HUDEP-2 (cell line): ENCODE measurements around the gene NOTCH4.
"Not testable (repeated sequence)": the region's sequence is repeated elsewhere in the genome, so short reads cannot be mapped to it uniquely, and the experiment has no call there.

Source experiments
- DNase-seq, 76 experiments: peaks; one replicate each; lab custom pipeline; 2025; ENCODE audit not compliant: unreplicated experiment in 76 of 76; lab: John Stamatoyannopoulos, UW

Gene NOTCH4

GRCh38 chr6:32194825-32195651 is 28.8 kb downstream of the NOTCH4 start:
- peak in 51 of 76 experiments; percentile 14 to 78 (median 51) for DNase-seq

GRCh38 chr6:32194388-32194787 is 29.5 kb downstream of the NOTCH4 start:
- no peak for DNase-seq

GRCh38 chr6:32193096-32193495 is 30.8 kb downstream of the NOTCH4 start:
- DNase-seq, result not testable (repeated sequence)

GRCh38 chr6:32192608-32193039 is 31.2 kb downstream of the NOTCH4 start, which contains the start of gene GPSM3:
TSS of gene GPSM3 (minus strand) at chr6:32192643. CDS start at chr6:32192513, 130 bp downstream.
- peak in 12 of 76 experiments; percentile 17 to 47 (median 28) for DNase-seq

- no peak for DNase-seq
Measured at GRCh38 chr6:32191696-32192607, 31.9 kb downstream of the NOTCH4 start.

- no peak for DNase-seq
Measured at GRCh38 chr6:32190911-32191677, 32.8 kb downstream of the NOTCH4 start.

- DNase-seq, result peak in 72 of 76 experiments; percentile 50 to 97 (median 88)
Measured at GRCh38 chr6:32190054-32190851, 33.6 kb downstream of the NOTCH4 start, which contains the start of gene PBX2. TSS of gene PBX2 (minus strand) at chr6:32190202. CDS start at chr6:32189915, 287 bp downstream.

- no peak for DNase-seq
Measured at GRCh38 chr6:32189742-32190053, 34.2 kb downstream of the NOTCH4 start.

GRCh38 chr6:32189069-32189741 is 34.7 kb downstream of the NOTCH4 start:
- peak in 1 of 76 experiments; percentile 49 for DNase-seq

GRCh38 chr6:32188381-32189068 is 35.3 kb downstream of the NOTCH4 start:
- DNase-seq, result peak in 1 of 76 experiments; percentile 36

- not testable (repeated sequence) for DNase-seq
Measured at GRCh38 chr6:32187725-32188380, 36.0 kb downstream of the NOTCH4 start.

GRCh38 chr6:32187009-32187709 is 36.7 kb downstream of the NOTCH4 start:
- DNase-seq, result no peak

GRCh38 chr6:32186151-32186840 is 37.6 kb downstream of the NOTCH4 start:
- not testable (repeated sequence) for DNase-seq

- peak in 72 of 76 experiments; percentile 42 to 94 (median 84) for DNase-seq
Measured at GRCh38 chr6:32185681-32186131, 38.2 kb downstream of the NOTCH4 start.

- DNase-seq, result no peak
Measured at GRCh38 chr6:32184084-32184640, 39.7 kb downstream of the NOTCH4 start, which contains the start of gene AGER. TSS of gene AGER (minus strand) at chr6:32184253. CDS start at chr6:32184222, 31 bp downstream.

- no peak for DNase-seq
Measured at GRCh38 chr6:32183483-32184083, 40.3 kb downstream of the NOTCH4 start.
